ENCODE data around the gene CLUH.

DNA sequence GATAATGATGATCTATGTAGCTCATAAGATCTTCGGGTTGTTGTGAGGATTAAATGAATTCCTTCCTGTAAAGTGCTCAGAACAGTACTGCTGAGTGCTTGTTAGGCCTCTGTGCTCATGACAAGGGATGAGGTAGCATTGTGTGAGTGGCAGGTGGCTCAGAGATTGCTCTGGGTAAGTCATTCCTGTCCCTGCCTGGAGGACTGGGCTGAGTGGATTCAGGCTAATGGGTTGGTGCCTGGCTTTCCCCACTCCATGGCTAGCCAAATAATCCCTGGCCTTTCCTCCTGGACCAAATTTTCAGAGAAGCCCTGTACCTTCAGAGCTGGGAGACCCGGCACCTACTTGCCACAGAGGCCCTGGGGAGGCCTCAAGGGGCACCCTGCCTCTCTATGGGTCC lies 39.2 kb upstream of the CLUH start:
- TF ChIP-seq, protein P1, sequence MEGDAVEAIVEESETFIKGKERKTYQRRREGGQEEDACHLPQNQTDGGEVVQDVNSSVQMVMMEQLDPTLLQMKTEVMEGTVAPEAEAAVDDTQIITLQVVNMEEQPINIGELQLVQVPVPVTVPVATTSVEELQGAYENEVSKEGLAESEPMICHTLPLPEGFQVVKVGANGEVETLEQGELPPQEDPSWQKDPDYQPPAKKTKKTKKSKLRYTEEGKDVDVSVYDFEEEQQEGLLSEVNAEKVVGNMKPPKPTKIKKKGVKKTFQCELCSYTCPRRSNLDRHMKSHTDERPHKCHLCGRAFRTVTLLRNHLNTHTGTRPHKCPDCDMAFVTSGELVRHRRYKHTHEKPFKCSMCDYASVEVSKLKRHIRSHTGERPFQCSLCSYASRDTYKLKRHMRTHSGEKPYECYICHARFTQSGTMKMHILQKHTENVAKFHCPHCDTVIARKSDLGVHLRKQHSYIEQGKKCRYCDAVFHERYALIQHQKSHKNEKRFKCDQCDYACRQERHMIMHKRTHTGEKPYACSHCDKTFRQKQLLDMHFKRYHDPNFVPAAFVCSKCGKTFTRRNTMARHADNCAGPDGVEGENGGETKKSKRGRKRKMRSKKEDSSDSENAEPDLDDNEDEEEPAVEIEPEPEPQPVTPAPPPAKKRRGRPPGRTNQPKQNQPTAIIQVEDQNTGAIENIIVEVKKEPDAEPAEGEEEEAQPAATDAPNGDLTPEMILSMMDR (optimal IDR thresholded peaks at IDR 0.05 in 1 of 3, IDR thresholded peaks at IDR 0.05 in 1 of 3, conservative IDR thresholded peaks at IDR 0.05 in 1 of 3; ENCODE audit: extremely low read depth in 1 of 3, insufficient read depth in 2 of 3, low read length in 3 of 3): no peak
- no peak for TF ChIP-seq EZH2 (IDR thresholded peaks at IDR 0.05; ENCODE audit: low read length)

All from keratinocyte (primary cell).